Daoy (cell line): ENCODE measurements around the gene SNCB. TPM values are rescaled to one million over a fixed set of nuclear protein-coding genes. Genes with fewer than 3 reads are reported as not detected.

Experiments
- DNase-seq: peaks from one replicate; pipeline ENCODE4 v3.0.0-alpha.2; 2015; ENCODE audit warnings: low read depth
- total RNA-seq: library from RNA; depleted of rRNA; stranded (reverse); fragments of >200 nt; shearing (Covaris generic); gene quantifications from 2 replicates; pipeline ENCODE4 v1.2.3, GENCODE V29; 2014; rRNA removed

Gene SNCB
- total RNA-seq, 1 experiment from 2014 or later = 0.11 TPM

GRCh38 chr5:176574297-176574591, 56.1 kb downstream of the SNCB start:
- no peak for DNase-seq

GRCh38 chr5:176573564-176574296, 56.6 kb downstream of the SNCB start:
- peak; percentile 74 for DNase-seq

Other genes starting within 250 kb of the SNCB start
- gene NOP16, start 241.9 kb downstream of the SNCB start, total RNA-seq = 99.3 and 104 TPM in 2 replicates
- gene HIGD2A, start 241.8 kb downstream of the SNCB start, total RNA-seq = 54.8 and 80.5 TPM in 2 replicates
- gene CLTB, start 214.0 kb downstream of the SNCB start, total RNA-seq = 98.5 and 104 TPM in 2 replicates
- 45.9 and 49.2 TPM in 2 replicates for gene FAF2, start 182.1 kb downstream of the SNCB start, total RNA-seq
- 9.5 and 10.4 TPM in 2 replicates for gene RNF44, start 93.1 kb downstream of the SNCB start, total RNA-seq
- 0.36 TPM in 1 of 2 replicates, not detected in the other for gene CDHR2, start 81.2 kb downstream of the SNCB start, total RNA-seq
- 12.3 and 13.6 TPM in 2 replicates for gene GPRIN1, start 20.4 kb downstream of the SNCB start, total RNA-seq
- not detected in 2 replicates for gene EIF4E1B, start 141 bp upstream of the SNCB start, total RNA-seq
- 17.0 and 20.2 TPM in 2 replicates for gene TSPAN17, start 16.9 kb upstream of the SNCB start, total RNA-seq
- gene UNC5A, start 180.0 kb upstream of the SNCB start, total RNA-seq = 0.06 TPM in 2 replicates